ENCODE results near the gene SLC39A13. TPM values are rescaled to one million over a fixed set of nuclear protein-coding genes. Genes with fewer than 3 reads are reported as not detected.
A peak's percentile ranks its signal among the peaks of the same experiment; 100 is the strongest.

SLC39A13 gene
- total RNA-seq, 1 experiment from 2014 or later, result 29.2 TPM

GRCh38 chr11:47406896-47407745, 1.3 kb upstream of the SLC39A13 start:
- Histone ChIP-seq H3K14ac (ENCODE audit: insufficient read depth, low read length) (no peak overlapping the region), H2AFZ (ENCODE audit: low read length) (no peak overlapping the region), H4K8ac (replicated peaks; ENCODE audit: insufficient read length, low read depth, low read length) (no peak overlapping the region), H2BK120ac (ENCODE audit: low read depth, low read length, poor library complexity, severe bottlenecking) (no peak overlapping the region), H3K27me3 (ENCODE audit: insufficient read depth, low read length) (no peaks in the 10 kb centered on the region), H3K18ac (ENCODE audit: insufficient read length, low read depth, low read length) (no peak overlapping the region), H3K4me1 (ENCODE audit: insufficient read depth, low read length) (0 out of 2 replicates have a peak, but pooled peaks cover 2% of the 10 kb centered on the region), H2BK12ac (ENCODE audit: insufficient read length, low read depth, low read length) (no peak overlapping the region), H2AK5ac (ENCODE audit: insufficient read length, low read length) (no peak overlapping the region), H3K9ac (ENCODE audit: extremely low read depth, insufficient read length, low read length) (peak overlapping the region; percentile 47), H3T11ph (ENCODE audit: low read length) (no peak overlapping the region), H3K56ac (ENCODE audit: insufficient read length, low read depth, low read length) (no peak overlapping the region), H2BK15ac (ENCODE audit: low read depth, low read length) (no peak overlapping the region), H3K23ac (ENCODE audit: insufficient read length, low read depth, low read length) (no peak overlapping the region), H3K79me2 (ENCODE audit: insufficient read depth, low read length) (no peaks in the 10 kb centered on the region), H3K79me1 (ENCODE audit: insufficient read depth, low read depth, low read length, poor library complexity, severe bottlenecking) (no peaks in the 10 kb centered on the region), H2BK5ac (ENCODE audit: insufficient read length, low read length) (no peak overlapping the region), H4K5ac (ENCODE audit: insufficient read length, low read depth, low read length) (no peak overlapping the region), H3K4me2 (ENCODE audit: insufficient read depth, insufficient read length, low read length) (peak overlapping the region; percentile 63), H2BK20ac (ENCODE audit: low read depth, low read length, poor library complexity, severe bottlenecking) (no peak overlapping the region), H3K27ac (ENCODE audit: insufficient read length, low read depth, low read length) (peak overlapping the region; percentile 1), H3K4ac (ENCODE audit: low read depth, low read length) (no peak overlapping the region), H3K23me2 (ENCODE audit: insufficient read length, low read depth, low read length, poor library complexity, severe bottlenecking) (peaks cover 15% of the 10 kb centered on the region), H4K91ac (ENCODE audit: insufficient read length, low read depth, low read length) (no peak overlapping the region), H4K20me1 (ENCODE audit: control insufficient read depth, insufficient read depth, insufficient read length) (no peaks in the 10 kb centered on the region), H3K9me3 (ENCODE audit: control insufficient read depth, low read depth, low read length) (no peaks in the 10 kb centered on the region)
- DNase-seq, result peak; percentile 61
- WGBS (ENCODE audit: extremely low coverage, insufficient read length, low lambda C conversion rate), result no CpG with 5 or more reads among the region's 12 CpGs
- H3K27me3 Mint-ChIP-seq (ENCODE audit: low read depth), result no peaks in the 10 kb centered on the region
- TF ChIP-seq, protein P1, sequence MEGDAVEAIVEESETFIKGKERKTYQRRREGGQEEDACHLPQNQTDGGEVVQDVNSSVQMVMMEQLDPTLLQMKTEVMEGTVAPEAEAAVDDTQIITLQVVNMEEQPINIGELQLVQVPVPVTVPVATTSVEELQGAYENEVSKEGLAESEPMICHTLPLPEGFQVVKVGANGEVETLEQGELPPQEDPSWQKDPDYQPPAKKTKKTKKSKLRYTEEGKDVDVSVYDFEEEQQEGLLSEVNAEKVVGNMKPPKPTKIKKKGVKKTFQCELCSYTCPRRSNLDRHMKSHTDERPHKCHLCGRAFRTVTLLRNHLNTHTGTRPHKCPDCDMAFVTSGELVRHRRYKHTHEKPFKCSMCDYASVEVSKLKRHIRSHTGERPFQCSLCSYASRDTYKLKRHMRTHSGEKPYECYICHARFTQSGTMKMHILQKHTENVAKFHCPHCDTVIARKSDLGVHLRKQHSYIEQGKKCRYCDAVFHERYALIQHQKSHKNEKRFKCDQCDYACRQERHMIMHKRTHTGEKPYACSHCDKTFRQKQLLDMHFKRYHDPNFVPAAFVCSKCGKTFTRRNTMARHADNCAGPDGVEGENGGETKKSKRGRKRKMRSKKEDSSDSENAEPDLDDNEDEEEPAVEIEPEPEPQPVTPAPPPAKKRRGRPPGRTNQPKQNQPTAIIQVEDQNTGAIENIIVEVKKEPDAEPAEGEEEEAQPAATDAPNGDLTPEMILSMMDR (conservative IDR thresholded peaks at IDR 0.05), result peak; percentile 43; the same call in 2 of the 3 replicates
- peak overlapping the region; percentile 96 to 97 (median 97) for H3K27ac Mint-ChIP-seq
- H3K9me3 Mint-ChIP-seq, result no peaks in the 10 kb centered on the region; a peak in 1 of 5 replicates
- peak overlapping the region; percentile 85 to 94 for H3K4me3 Mint-ChIP-seq
- H3K4me1 Mint-ChIP-seq, result peaks cover 15 to 34% of the 10 kb centered on the region in 2 experiments
- peaks cover 0 to 2% (median 0%) of the 10 kb centered on the region in 3 experiments; a peak in 2 of 7 replicates for H3K36me3 Mint-ChIP-seq (ENCODE audit: insufficient read depth in 1 of 3, low read depth in 3 of 3)
